HepG2 (cell line): ENCODE results near the gene SNX10. TPM values are rescaled to one million over a fixed set of nuclear protein-coding genes. Genes with fewer than 3 reads are reported as not detected.

Experiments
- KAT2B ChIP-seq: fragments of 150-350 bp; IDR thresholded peaks from 2 replicates; pipeline ENCODE4 v1.6.1; 2014; ENCODE audit warnings: low read depth, low read length, borderline replicate concordance
- MTF2 ChIP-seq: sonication (generic); formaldehyde crosslinking; IDR thresholded peaks from 2 replicates; pipeline ENCODE4 v1.5.0; 2020; ENCODE audit warnings: missing genetic modification reagents, borderline replicate concordance
- MYC ChIP-seq: sonication (generic); formaldehyde crosslinking; IDR thresholded peaks from 2 replicates; pipeline ENCODE4 v1.9.0; 2021; ENCODE audit warnings: missing genetic modification reagents, borderline replicate concordance
- SRY ChIP-seq: sonication (generic); formaldehyde crosslinking; IDR thresholded peaks from 2 replicates; pipeline ENCODE4 v1.8.0; 2022; ENCODE audit warnings: mild to moderate bottlenecking, missing genetic modification reagents
- ZNF773 ChIP-seq: sonication (generic); formaldehyde crosslinking; IDR thresholded peaks from 2 replicates; pipeline ENCODE4 v1.4.0; 2020; ENCODE audit warnings: missing genetic modification reagents, borderline replicate concordance
- ZNF883 ChIP-seq: sonication (generic); formaldehyde crosslinking; IDR thresholded peaks from 2 replicates; pipeline ENCODE4 v1.5.1; 2020; ENCODE audit warnings: mild to moderate bottlenecking, missing genetic modification reagents; ENCODE audit errors: not compliant biosample characterization
- polyA plus RNA-seq, 8 experiments: library from polyadenylated mRNA; depleted of rRNA in 3 of 8; stranded (reverse) in 7 of 8; unstranded in 1 of 8; fragments of >200 nt; fragmentation: Illumina TruSeq in 4 of 8; extraction: Trizol in 4 of 8; gene quantifications; 2 replicates each; pipeline versions ENCODE4 v1.2.1 to v1.2.3, GENCODE V29; 2011 to 2016; ENCODE audit warnings: low read depth in 4 of 8, missing spikeins in 1 of 8, mixed read lengths in 1 of 8; ENCODE audit not compliant: insufficient read depth in 1 of 8
- total RNA-seq, 5 experiments: library from RNA; depleted of rRNA; stranded (reverse); fragments of >200 nt; fragmentation: Illumina TruSeq; extraction: Trizol; gene quantifications; 2 replicates each; pipeline ENCODE4 v1.2.3, GENCODE V29; 2016; ENCODE audit warnings: low read depth in 1 of 5
- TF ChIP-seq, protein P1 (sequence below): sonication (generic); formaldehyde crosslinking; IDR thresholded peaks from 2 replicates; pipeline ENCODE4 v1.5.0; 2020; ENCODE audit warnings: mild to moderate bottlenecking, missing genetic modification reagents, moderate library complexity
- TF ChIP-seq, protein P2 (sequence below): sonication (generic); formaldehyde crosslinking; IDR thresholded peaks from 2 replicates; pipeline ENCODE4 v1.4.0; 2020; ENCODE audit warnings: missing genetic modification reagents
- TF ChIP-seq, protein P3 (sequence below): sonication (generic); formaldehyde crosslinking; IDR thresholded peaks from 2 replicates; pipeline ENCODE4 v1.4.0; 2020; ENCODE audit warnings: mild to moderate bottlenecking, missing genetic modification reagents
- TF ChIP-seq, protein P4 (sequence below): sonication (generic); formaldehyde crosslinking; IDR thresholded peaks from 2 replicates; pipeline ENCODE4 v1.5.1; 2020; ENCODE audit warnings: mild to moderate bottlenecking, moderate library complexity, missing genetic modification reagents
- TF ChIP-seq, protein P5 (sequence below): sonication (generic); formaldehyde crosslinking; IDR thresholded peaks from 2 replicates; pipeline ENCODE4 v1.5.1; 2020; ENCODE audit warnings: missing genetic modification reagents, mild to moderate bottlenecking, borderline replicate concordance

SNX10 gene
- total and polyA plus RNA-seq, 2 of the 13 experiments (the other 11 are each of a cell fraction or from before 2014, with no cell fraction given), result 26.0 to 27.6 TPM

DNA sequence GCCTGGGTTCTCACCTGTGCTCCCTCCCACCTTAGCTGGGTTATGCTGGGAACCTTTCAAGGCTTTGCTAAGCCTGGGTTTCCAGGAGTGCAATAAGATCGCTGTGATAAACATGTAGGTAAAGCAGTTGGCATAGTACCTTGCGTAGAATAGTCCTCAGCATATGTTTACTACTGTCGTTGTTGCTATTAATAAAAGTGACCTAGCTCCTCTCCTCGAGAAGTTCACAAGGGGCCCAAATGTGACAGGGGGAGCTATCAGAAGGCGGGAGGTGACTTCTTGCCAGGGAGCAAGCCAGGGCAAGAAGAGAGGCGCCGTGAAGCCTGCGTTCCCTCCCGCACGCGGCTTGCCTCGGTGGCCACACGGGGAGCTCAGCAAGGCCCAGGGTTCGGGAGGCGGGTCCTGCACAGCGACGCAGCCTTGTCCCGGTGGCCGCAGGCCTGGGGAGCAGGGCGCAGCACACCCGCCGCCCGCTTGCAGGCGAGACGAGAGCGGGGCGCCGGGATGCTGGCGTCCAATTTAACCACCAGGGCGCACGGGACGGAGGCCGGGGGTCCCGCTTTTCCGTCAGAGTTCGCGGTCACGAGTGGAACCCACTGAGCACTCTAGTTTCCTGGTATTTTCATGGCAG, 106.2 kb downstream of the SNX10 start (continued):
- TF ChIP-seq SRY (CRISPR knock-in tag) (0 out of 2 replicates have a peak, but pooled peaks have one; percentile 16), ZNF883 (CRISPR knock-in tag) (peak; percentile 13), MYC (peak; percentile 9; the same call in 1 of the 2 replicates), ZNF773 (CRISPR knock-in tag) (no peak), MTF2 (CRISPR knock-in tag) (peak; percentile 10; the same call in 1 of the 2 replicates), KAT2B (no peak)
- TF ChIP-seq, protein P1, sequence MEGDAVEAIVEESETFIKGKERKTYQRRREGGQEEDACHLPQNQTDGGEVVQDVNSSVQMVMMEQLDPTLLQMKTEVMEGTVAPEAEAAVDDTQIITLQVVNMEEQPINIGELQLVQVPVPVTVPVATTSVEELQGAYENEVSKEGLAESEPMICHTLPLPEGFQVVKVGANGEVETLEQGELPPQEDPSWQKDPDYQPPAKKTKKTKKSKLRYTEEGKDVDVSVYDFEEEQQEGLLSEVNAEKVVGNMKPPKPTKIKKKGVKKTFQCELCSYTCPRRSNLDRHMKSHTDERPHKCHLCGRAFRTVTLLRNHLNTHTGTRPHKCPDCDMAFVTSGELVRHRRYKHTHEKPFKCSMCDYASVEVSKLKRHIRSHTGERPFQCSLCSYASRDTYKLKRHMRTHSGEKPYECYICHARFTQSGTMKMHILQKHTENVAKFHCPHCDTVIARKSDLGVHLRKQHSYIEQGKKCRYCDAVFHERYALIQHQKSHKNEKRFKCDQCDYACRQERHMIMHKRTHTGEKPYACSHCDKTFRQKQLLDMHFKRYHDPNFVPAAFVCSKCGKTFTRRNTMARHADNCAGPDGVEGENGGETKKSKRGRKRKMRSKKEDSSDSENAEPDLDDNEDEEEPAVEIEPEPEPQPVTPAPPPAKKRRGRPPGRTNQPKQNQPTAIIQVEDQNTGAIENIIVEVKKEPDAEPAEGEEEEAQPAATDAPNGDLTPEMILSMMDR (CRISPR knock-in tag), result 0 out of 2 replicates have a peak, but pooled peaks have one; percentile 4
- TF ChIP-seq, protein P2, sequence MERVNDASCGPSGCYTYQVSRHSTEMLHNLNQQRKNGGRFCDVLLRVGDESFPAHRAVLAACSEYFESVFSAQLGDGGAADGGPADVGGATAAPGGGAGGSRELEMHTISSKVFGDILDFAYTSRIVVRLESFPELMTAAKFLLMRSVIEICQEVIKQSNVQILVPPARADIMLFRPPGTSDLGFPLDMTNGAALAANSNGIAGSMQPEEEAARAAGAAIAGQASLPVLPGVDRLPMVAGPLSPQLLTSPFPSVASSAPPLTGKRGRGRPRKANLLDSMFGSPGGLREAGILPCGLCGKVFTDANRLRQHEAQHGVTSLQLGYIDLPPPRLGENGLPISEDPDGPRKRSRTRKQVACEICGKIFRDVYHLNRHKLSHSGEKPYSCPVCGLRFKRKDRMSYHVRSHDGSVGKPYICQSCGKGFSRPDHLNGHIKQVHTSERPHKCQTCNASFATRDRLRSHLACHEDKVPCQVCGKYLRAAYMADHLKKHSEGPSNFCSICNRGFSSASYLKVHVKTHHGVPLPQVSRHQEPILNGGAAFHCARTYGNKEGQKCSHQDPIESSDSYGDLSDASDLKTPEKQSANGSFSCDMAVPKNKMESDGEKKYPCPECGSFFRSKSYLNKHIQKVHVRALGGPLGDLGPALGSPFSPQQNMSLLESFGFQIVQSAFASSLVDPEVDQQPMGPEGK (CRISPR knock-in tag), result 0 out of 2 replicates have a peak, but pooled peaks have one; percentile 17
- TF ChIP-seq, protein P3, sequence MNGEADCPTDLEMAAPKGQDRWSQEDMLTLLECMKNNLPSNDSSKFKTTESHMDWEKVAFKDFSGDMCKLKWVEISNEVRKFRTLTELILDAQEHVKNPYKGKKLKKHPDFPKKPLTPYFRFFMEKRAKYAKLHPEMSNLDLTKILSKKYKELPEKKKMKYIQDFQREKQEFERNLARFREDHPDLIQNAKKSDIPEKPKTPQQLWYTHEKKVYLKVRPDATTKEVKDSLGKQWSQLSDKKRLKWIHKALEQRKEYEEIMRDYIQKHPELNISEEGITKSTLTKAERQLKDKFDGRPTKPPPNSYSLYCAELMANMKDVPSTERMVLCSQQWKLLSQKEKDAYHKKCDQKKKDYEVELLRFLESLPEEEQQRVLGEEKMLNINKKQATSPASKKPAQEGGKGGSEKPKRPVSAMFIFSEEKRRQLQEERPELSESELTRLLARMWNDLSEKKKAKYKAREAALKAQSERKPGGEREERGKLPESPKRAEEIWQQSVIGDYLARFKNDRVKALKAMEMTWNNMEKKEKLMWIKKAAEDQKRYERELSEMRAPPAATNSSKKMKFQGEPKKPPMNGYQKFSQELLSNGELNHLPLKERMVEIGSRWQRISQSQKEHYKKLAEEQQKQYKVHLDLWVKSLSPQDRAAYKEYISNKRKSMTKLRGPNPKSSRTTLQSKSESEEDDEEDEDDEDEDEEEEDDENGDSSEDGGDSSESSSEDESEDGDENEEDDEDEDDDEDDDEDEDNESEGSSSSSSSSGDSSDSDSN (CRISPR knock-in tag), result peak; percentile 51
- TF ChIP-seq, protein P4, sequence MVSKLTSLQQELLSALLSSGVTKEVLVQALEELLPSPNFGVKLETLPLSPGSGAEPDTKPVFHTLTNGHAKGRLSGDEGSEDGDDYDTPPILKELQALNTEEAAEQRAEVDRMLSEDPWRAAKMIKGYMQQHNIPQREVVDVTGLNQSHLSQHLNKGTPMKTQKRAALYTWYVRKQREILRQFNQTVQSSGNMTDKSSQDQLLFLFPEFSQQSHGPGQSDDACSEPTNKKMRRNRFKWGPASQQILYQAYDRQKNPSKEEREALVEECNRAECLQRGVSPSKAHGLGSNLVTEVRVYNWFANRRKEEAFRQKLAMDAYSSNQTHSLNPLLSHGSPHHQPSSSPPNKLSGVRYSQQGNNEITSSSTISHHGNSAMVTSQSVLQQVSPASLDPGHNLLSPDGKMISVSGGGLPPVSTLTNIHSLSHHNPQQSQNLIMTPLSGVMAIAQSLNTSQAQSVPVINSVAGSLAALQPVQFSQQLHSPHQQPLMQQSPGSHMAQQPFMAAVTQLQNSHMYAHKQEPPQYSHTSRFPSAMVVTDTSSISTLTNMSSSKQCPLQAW (CRISPR knock-in tag), result no peak
- TF ChIP-seq, protein P5, sequence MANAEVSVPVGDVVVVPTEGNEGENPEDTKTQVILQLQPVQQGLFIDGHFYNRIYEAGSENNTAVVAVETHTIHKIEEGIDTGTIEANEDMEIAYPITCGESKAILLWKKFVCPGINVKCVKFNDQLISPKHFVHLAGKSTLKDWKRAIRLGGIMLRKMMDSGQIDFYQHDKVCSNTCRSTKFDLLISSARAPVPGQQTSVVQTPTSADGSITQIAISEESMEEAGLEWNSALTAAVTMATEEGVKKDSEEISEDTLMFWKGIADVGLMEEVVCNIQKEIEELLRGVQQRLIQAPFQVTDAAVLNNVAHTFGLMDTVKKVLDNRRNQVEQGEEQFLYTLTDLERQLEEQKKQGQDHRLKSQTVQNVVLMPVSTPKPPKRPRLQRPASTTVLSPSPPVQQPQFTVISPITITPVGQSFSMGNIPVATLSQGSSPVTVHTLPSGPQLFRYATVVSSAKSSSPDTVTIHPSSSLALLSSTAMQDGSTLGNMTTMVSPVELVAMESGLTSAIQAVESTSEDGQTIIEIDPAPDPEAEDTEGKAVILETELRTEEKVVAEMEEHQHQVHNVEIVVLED (CRISPR knock-in tag), result 0 out of 2 replicates have a peak, but pooled peaks have one; percentile 6
